H1 (cell line): ENCODE measurements around the gene ZNF451. TPM values are rescaled to one million over a fixed set of nuclear protein-coding genes. Genes with fewer than 3 reads are reported as not detected.

Experiments used
- CHD1 ChIP-seq: IDR thresholded peaks from 2 replicates; pipeline ENCODE4 v1.6.1; 2012; ENCODE audit warnings: low read depth, low read length, improper control_type of control experiment
- CREB1 ChIP-seq: IDR thresholded peaks from 2 replicates; pipeline ENCODE4 v1.6.1; 2012; ENCODE audit warnings: inconsistent platforms
- EP300 ChIP-seq, 2 experiments: IDR thresholded peaks; 1 replicate in 1 of 2; 2 replicates in 1 of 2; pipeline ENCODE4 v1.6.1; 2011 to 2012; ENCODE audit warnings: low read depth in 2 of 2, low read length in 2 of 2, mild to moderate bottlenecking in 2 of 2, borderline replicate concordance in 1 of 2, inconsistent platforms in 1 of 2, moderate library complexity in 1 of 2
- HDAC2 ChIP-seq, 2 experiments: fragments of 300-600 bp in 1 of 2; sonication (generic) in 1 of 2; IDR thresholded peaks; 2 replicates each; pipeline ENCODE4 v1.6.1; 2011 to 2012; ENCODE audit warnings: low read depth in 2 of 2, low read length in 2 of 2, mild to moderate bottlenecking in 2 of 2, moderate library complexity in 2 of 2, borderline replicate concordance in 1 of 2, inconsistent platforms in 1 of 2
- JUN ChIP-seq: IDR thresholded peaks from 2 replicates; pipeline ENCODE4 v1.6.1; 2011; ENCODE audit warnings: low read depth, mild to moderate bottlenecking, improper control_type of control experiment, low read length
- NRF1 ChIP-seq: IDR thresholded peaks from 2 replicates; pipeline ENCODE4 v1.6.1; 2011; ENCODE audit warnings: mild to moderate bottlenecking, low read depth, low read length, improper control_type of control experiment
- POLR2A ChIP-seq, 2 experiments: IDR thresholded peaks; 1 replicate in 1 of 2; 2 replicates in 1 of 2; pipeline ENCODE4 v1.6.1; 2011; ENCODE audit warnings: low read depth in 2 of 2, low read length in 2 of 2, mild to moderate bottlenecking in 2 of 2; ENCODE audit errors: control extremely low read depth in 1 of 2
- SP1 ChIP-seq: IDR thresholded peaks from 2 replicates; pipeline ENCODE4 v1.6.1; 2011; ENCODE audit warnings: low read depth, low read length
- SRF ChIP-seq: IDR thresholded peaks from 2 replicates; pipeline ENCODE4 v1.6.1; 2011; ENCODE audit warnings: mild to moderate bottlenecking, low read depth, low read length, moderate library complexity
- SUZ12 ChIP-seq: fragments of 200-600 bp; sonication (generic); IDR thresholded peaks from 2 replicates; pipeline ENCODE4 v1.6.1; 2012; ENCODE audit warnings: mild to moderate bottlenecking, inconsistent platforms, low read length, moderate library complexity, mixed read lengths
- TBP ChIP-seq: IDR thresholded peaks from 2 replicates; pipeline ENCODE4 v1.6.1; 2011; ENCODE audit warnings: low read depth, low read length, improper control_type of control experiment
- ZNF274 ChIP-seq: IDR thresholded peaks from 2 replicates; pipeline ENCODE4 v1.7.0; 2012; ENCODE audit warnings: low read length, borderline replicate concordance; ENCODE audit errors: extremely low read depth
- polyA plus RNA-seq, 7 experiments: library from polyadenylated mRNA; depleted of rRNA in 3 of 7; stranded (reverse) in 5 of 7; unstranded in 2 of 7; fragments of >200 nt in 5 of 7; fragments of 200-250 nt in 2 of 7; gene quantifications; 1 replicate in 5 of 7; 2 replicates in 1 of 7; 4 replicates in 1 of 7; pipeline versions ENCODE4 v1.2.1 to v1.2.3, GENCODE V29; 2011 to 2013; ENCODE audit warnings: missing spikeins in 2 of 7, mixed read lengths in 2 of 7
- total RNA-seq: library from RNA; stranded (reverse); fragmentation: NEBNext Ultra II Directional; extraction: Animal tissue kit (Norgen Biotek cat#: 25700); gene quantifications from 2 replicates; pipeline ENCODE4 v1.2.1, GENCODE V29; 2021

ZNF451 gene
- total and polyA plus RNA-seq, 2 of the 8 experiments (the other 6 are each of a cell fraction or from before 2014, with no cell fraction given), result 10.7 to 56.8 TPM

- TF ChIP-seq SP1, result no peak
- no peak for TF ChIP-seq SRF
- TF ChIP-seq CREB1, result no peak
- no peak for TF ChIP-seq HDAC2 (IDR thresholded peaks at IDR 0.05; ENCODE audit: borderline replicate concordance in 1 of 2, low read depth in 2 of 2, low read length in 2 of 2)
- TF ChIP-seq TBP, result no peak
- no peak for TF ChIP-seq ZNF274
- TF ChIP-seq JUN, result no peak
- no peak for TF ChIP-seq POLR2A (IDR thresholded peaks at IDR 0.05; ENCODE audit: control extremely low read depth in 1 of 2, low read depth in 2 of 2, low read length in 2 of 2)
- TF ChIP-seq NRF1, result no peak
- TF ChIP-seq EP300 (IDR thresholded peaks at IDR 0.05; ENCODE audit: borderline replicate concordance in 1 of 2, low read depth in 2 of 2, low read length in 2 of 2), result no peak
- no peak for TF ChIP-seq SUZ12
- no peak for TF ChIP-seq CHD1
These were observed 14.3 kb downstream of the ZNF451 start (continued) for GRCh38 chr6:57104336-57104735.
